Transverse colon (tissue), 4 donors: ENCODE measurements around the gene CADM1.

Experiments used
- CTCF ChIP-seq, 5 experiments: fragments of 200-600 bp in 3 of 5; fragments of 450-650 bp in 2 of 5; sonication (generic) in 3 of 5; IDR thresholded peaks; 1 replicate in 2 of 5; 2 replicates in 3 of 5; pipeline ENCODE4 v1.5.1; 2016 to 2017; ENCODE audit warnings: antibody characterized with exemption in 5 of 5, inconsistent platforms in 3 of 5, mild to moderate bottlenecking in 2 of 5, moderate library complexity in 1 of 5
- POLR2AphosphoS5 ChIP-seq, 3 donors: sonication (generic); formaldehyde crosslinking; IDR thresholded peaks; one replicate each; pipeline ENCODE4 v1.6.1; 2016; ENCODE audit warnings: antibody characterized with exemption in 3 of 3

GRCh38 chr11:115303929-115304531 is 200.2 kb downstream of the CADM1 start:
- no peak for TF ChIP-seq CTCF (IDR thresholded peaks at IDR 0.05)
- no peak for TF ChIP-seq POLR2AphosphoS5 (IDR thresholded peaks at IDR 0.05)
